HG03175 (cell line): Measurements from ENCODE around the gene PRKAA1.

Source experiments
- ATAC-seq: cut with Tn5 transposase; IDR thresholded peaks from one replicate; pipeline ENCODE4 v1.9.1; 2021; ENCODE audit warnings: mild to moderate bottlenecking, moderate library complexity; ENCODE audit not compliant: unreplicated experiment

The PRKAA1 gene

DNA sequence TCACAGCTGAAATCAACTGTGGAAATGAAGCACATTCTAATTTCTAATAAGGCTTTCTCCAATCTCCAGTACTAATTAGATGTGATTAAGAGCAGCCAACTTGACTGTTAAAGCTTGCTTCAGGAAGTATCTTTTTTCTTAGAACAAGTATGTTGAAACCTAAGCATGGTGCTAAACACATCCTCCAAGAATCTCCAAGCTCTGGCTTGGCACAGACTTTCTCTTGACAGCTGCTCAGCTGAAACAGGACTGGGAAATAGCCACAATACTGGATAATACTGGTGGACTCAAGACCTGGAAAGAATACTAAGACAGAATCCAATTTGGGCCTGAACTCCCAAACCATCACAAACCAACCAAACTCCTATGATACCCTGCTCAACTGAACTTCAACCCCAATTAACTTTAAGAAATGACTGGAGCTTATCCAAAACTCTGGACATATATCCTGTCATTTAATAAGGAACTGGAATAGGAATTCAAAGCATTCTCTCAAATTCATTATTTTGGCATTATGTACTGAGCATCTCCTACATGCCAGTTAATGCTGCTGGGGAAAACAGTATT, 16.2 kb downstream of the PRKAA1 start:
- ATAC-seq, result no peak

GRCh38 chr5:40780858-40781257, 17.3 kb downstream of the PRKAA1 start:
- no peak for ATAC-seq

DNA sequence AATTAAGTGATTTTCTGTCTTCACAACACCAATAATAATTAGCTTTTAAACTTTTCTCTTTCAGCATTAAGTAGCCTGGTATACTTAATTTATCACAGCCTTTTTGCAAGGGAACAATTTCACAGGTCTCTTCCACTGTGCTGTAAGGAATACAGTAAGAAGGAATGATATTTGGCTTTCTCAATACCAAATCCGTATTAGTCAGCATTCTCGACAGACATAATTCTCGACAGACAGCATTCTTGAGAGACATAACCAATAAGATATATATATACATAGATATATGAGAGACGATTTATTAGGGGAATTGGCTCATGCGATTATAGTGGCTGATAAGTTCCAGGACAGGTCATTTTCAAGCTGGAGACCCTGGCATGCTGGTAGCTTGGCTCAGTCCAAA, 18.0 kb downstream of the PRKAA1 start:
- no peak for ATAC-seq

DNA sequence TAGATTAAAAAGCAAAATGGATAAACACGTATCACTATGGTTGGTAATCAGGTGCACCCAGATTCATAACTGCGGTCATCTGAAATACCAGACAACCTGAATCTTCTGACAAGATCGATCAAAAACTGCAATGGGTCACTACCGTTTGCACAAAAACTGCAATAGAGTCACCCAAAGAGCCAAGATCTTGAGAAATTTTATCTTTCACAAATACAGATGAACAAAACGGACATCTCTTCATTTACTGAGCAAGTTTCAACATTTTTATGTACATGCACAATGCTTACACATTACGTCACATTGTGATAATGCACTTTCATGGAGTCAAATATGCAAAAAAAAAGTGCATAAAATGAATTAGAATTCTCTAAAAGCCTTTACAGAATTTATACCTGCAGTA, 18.6 kb downstream of the PRKAA1 start:
- ATAC-seq, result no peak

DNA sequence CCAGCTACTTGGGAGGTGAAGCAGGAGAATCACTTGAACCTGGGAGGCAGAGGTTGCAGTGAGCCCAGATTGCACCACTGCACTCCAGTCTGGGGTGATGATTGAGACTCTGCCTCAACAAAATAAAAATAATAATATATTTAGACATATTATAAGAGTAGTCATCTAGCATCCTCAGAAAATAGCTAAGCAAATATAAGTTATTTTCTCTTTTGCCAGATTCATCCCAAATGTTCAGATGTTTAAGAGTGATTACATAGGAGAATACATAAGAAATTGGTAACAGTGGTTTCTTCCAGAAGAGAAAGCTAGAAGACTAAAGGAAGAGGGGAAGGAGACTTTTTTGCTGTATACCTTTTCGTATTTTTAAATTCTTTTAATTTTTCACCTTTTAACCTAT, 20.0 kb downstream of the PRKAA1 start:
- no peak for ATAC-seq

- ATAC-seq, result no peak
Observed at GRCh38 chr5:40776658-40776977, 21.6 kb downstream of the PRKAA1 start.

DNA sequence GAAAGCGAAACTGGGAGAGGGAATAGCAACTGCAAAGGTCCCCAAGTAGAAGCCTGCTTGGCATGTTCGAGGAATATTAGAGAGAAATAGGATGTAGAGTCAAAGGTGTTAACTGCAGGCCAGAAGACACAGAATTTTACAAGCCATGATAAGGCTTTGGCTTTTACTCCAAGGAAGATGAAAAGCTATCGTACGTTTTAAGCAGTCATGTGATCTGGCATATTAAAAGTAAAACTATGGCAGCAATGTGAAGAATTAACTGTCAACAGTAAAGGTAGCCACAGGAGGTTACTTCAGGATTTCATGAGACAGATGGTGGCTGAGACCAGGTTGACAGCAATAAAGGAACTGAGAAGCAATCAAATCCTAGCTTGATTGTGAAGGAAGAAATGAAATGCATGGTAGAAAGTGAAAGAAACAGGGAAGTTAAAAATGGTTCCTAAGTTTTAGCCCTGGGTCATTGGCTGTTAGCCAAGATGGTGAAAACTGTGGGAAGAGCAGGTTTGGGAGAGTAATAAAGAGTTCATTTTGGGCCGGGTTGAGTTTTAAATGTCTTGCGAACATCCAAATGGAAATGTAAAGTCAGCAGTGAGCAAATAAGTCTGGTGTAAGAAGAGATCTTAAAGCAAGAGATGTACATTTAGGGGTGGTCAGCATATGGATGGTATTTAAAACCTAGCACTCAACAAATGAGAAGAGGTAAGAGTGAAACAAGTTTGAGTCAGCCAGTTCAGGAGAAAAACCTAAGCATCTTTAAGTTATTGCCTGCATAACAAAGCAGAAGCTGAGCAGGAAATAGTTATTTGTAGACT, 22.1 kb downstream of the PRKAA1 start:
- no peak for ATAC-seq

DNA sequence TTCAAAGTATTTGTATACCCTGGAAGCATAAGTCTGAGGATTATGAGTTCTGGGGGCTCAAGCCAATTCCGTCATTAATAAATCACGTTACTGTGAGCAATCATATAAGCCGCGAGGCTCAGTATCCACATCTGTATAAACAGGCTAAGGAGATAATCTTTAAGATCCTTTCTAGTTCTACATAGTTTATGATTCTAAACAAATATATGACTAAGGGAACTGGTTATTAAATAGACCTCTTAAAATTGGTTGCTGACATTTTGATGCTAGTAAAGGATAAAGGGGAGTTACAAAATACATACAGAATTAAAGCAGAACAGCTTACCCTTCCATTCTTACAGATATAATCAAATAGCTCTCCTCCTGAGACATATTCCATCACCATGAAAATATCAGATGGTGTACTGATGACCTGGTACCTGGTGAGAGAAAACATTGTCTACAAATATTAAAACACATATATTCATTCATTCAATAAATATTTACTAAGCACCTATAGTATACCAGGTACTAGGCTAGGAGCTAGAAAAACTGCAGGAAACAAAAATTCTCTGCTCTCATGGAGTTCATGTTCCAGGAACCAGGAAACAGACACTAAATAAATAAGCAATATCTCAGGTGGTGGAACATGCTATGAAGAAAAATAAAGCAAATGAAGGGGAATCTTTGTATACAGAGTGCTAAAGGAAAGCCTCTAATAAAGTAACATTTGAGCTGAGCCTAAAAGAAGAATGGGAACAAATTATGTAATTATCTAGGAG, 22.9 kb downstream of the PRKAA1 start:
- no peak for ATAC-seq

DNA sequence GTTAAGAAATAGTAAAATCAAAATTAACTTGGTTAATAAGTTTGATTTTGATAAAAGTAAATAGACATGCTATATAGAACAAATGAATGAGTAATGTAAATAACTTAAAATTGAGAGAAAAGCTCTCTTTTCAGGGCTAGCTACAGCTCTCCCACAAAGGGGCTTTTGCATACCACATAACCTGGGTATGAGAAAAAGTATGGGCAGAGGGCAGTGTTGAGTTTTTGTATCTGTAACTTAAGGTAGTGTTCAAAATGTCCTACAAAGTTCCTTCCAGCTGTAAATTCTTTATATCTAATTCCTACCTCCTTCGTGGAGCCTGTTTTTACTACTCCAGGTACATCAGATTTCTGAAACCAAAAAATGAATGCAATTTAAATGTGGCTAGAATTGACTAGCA, 23.6 kb downstream of the PRKAA1 start:
- ATAC-seq, result no peak

GRCh38 chr5:40770764-40771163, 27.4 kb downstream of the PRKAA1 start:
- no peak for ATAC-seq

GRCh38 chr5:40762705-40763104, 35.5 kb downstream of the PRKAA1 start:
- ATAC-seq, result no peak

DNA sequence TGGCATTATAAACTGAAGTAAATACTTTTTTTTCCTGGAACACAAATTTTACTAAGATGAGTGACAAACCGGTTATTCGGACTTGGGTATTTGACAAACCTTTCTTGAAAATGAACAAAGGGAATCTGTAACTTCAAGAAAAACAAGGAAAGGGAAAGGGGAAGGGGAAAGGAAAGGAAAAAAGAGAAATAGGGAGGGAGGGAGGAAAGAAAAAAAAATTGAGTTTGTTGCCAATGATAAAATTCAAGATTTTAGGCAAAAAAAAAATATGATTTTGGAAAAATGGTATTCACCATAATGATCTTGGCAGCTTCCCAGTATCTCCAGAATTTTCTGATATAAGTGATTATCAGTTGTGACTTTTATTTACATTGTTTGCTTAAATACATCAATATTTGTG, 40.8 kb downstream of the PRKAA1 start:
- no peak for ATAC-seq

DNA sequence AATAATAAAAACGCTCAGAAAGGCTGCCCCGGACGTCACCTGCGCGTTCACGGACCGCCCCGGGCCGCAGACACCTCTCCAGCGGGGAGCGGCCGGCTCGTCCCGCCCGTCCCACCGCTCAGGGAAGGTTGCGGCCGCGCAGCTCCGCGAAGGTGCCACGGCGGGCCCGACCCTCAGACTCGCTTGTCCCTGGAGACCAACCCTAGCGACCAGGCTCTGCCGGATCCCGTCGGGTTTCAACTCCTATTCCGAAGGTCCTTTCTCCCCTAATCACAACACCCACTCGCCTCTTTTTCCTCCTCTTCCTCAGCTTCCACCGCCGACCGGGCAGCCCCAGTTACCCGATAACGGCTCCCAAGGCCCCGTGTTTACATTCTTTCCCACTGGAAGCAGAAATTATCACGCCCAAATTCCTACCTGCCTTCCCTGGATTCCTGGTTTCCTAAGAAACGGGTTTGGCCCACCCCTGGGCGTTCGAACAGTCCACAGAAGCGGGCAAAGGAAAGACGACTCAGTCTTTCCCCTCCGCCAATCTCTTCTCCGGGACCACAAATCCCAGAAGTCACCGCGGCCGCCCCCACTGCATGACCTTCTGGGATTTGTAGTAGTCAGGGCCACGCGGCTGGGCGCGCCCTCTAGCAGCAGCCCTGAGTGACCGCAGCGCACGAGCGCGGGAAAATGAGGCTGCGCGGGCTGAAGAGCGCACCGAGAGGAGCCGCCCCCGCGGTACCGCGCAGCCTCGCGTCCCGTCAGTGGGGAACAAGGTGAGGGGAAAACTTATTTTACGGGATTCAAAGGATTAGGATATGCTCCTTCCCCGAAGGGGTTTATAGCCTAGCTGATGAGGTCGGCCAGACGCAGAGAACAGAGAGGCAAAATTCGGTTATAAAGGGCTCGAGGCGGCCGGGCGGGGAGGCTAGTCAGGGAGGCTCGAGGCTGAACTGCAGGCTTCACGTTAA, 42.5 kb downstream of the PRKAA1 start, which contains the start of gene TTC33:
Gene TTC33 (minus strand): TSS at position 555 of the 959 bp plus-strand sequence. CDS start 8,943 bp downstream, outside the sequence.
- ATAC-seq, result peak; percentile 90

- peak; percentile 77 for ATAC-seq
Observed at GRCh38 chr5:40755093-40755406, 43.1 kb downstream of the PRKAA1 start.

DNA sequence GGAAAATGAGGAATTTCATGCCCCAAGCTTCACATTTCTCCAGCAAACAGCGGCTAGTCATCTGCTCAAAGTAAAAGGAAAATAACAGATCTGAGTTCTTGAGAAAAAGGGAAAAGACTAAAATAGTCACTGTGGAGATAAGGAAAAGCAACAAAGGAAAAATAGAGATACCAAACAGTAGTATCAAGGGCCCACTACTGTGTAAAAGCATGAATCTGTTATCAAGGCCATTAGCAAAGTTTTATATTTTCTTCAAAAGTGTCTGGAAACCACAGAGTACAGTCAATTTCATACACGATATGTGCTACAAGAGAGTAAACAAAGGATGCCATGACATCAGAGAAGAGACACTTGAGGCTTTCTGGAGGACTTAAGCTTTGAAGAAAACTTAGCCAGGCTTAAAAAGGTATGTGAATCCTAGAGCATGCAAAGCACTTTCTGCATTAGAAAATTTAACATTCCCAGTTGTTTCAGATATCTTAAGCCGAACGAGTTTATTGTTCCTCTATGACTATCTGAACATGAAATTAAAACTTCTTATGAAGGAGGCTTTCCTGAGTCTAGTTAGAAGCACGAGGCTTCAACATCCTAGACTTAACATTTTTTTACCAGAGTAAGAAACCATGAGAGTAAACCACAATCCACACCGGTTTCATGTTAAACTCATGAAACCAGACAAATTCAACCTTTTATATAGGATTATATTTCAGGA, 43.6 kb downstream of the PRKAA1 start:
- peak; percentile 25 for ATAC-seq

DNA sequence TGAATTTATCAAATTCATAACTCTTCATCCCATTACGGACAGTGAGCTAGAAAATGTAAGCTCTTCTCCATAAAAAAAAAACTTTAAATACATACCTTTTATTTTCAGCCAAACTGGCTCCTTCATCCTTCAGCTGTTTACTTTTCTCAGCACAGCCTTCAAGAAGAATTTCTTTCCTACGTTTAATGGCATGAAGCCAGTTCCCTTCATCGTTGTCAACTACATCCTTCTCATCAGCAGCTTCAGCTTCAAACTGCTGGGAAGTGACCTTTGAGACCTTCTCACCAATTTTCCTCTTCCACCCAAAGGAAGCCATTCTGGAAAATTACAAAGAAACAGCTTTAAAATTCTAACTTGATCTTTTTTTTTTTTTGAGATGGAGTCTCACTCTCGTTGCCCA, 51.5 kb downstream of the PRKAA1 start:
- ATAC-seq, result no peak

- ATAC-seq, result no peak
Observed at GRCh38 chr5:40743771-40744170, 54.4 kb downstream of the PRKAA1 start.

DNA sequence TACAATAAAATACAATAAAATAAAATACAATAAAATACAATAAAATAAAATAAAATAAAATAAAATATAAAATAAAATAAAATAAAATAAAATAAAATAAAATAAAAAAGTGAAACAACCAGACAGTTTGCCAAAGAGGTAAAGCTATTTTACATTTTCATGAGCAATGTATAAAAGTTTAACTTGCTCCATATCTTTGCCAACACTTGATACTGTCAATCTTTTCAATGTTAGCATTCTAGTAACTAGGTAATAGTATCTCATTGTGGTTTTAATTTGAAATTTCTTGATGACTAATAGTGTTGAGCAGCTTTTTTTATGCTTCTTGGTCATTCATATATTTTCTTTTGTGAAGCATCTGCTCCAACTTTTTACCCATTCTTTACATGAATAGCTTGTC, 59.7 kb downstream of the PRKAA1 start:
- ATAC-seq, result no peak

DNA sequence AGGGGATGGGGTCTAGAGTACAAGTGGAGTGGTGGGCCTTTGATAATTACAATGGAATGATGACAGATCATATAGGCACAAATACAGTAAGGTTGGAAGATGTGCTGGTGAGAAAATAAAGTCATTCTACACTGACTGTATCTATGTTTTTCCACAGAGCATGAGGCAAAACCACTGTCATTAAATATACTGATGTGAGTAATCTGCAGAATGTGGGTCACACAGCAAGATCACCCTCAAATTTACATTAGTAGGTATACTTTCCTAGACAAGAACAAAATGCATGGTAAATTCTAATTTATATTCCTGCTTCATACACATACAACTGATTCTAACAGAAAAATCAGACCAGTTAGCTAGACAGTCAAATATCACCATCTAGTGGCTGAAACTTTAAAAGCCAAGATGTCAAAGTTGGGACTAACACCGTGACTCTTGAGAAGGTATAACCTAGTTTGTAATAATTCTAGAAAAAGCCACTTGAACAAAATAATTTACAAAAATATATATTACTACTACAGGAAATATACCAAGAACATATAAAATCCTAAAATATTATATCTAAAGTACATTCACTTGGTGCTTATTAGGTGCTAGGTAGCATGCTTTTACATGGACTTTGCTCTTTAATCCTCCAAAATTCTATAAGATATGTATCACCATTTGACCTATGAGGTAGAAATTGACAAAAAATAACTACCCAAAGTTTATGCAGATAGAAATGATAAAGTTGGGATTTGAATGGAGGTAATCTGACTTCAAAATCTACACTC, 61.9 kb downstream of the PRKAA1 start:
- ATAC-seq, result peak; percentile 90

- ATAC-seq, result no peak
Observed at GRCh38 chr5:40735609-40736008, 62.6 kb downstream of the PRKAA1 start.
